Measurements from ENCODE around the gene KCNIP4. TPM values are rescaled to one million over a fixed set of nuclear protein-coding genes. Genes with fewer than 3 reads are reported as not detected.

Gene KCNIP4
- total and polyA plus RNA-seq, 2 donors (not counting 1 experiment from before 2014, with no cell fraction given) = not detected

DNA sequence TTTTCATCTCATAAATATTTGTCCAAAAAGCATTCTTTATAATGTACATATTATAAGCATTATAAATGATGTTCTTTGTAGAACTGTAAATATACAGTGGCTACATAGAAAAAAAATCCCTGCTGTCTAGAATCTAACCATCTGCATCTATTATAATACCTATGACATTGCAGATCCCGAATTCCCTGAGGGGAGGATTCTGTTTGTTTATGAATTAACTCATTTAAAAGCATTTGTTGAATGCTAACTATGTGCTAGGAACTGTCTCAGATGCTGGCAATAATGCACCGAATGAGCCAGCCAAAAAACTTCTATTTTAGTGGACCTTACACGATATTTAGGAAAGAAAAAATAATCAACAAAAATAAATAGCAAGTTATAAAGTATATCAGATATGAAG, 1058.7 kb downstream of the KCNIP4 start:
- Histone ChIP-seq H3K79me2 (ENCODE audit: control insufficient read depth, insufficient read depth, low read length) (no peaks in the 10 kb centered on the region), H3K9me3 (ENCODE audit: control extremely low read depth in 1 of 3, control insufficient read depth in 2 of 3, insufficient read depth in 1 of 3, low read length in 2 of 3) (peaks cover 0 to 2% (median 0%) of the 10 kb centered on the region in 3 donors), H3K36me3 (replicated peaks in 1 of 2; ENCODE audit: control extremely low read depth in 1 of 2, control insufficient read depth in 1 of 2, extremely low read depth in 1 of 2, insufficient read depth in 2 of 2, low read length in 1 of 2) (no peaks in the 10 kb centered on the region), H3K4me2 (replicated peaks; ENCODE audit: low read depth, low read length, poor library complexity, severe bottlenecking) (no peak overlapping the region), H3K9ac (ENCODE audit: low read length) (no peak overlapping the region), H3K27me3 (replicated peaks in 1 of 4; ENCODE audit: control extremely low read depth in 1 of 4, control insufficient read depth in 3 of 4, insufficient read depth in 4 of 4, low read length in 3 of 4) (no peaks in the 10 kb centered on the region), H2AFZ (ENCODE audit: insufficient read depth, low read depth, low read length, poor library complexity, severe bottlenecking) (no peak overlapping the region), H3K4me1 (ENCODE audit: control insufficient read depth in 2 of 2, insufficient read depth in 2 of 2, low read length in 2 of 2) (no peaks in the 10 kb centered on the region), H3K27ac (ENCODE audit: low read length in 2 of 2) (no peak overlapping the region), H4K20me1 (ENCODE audit: control insufficient read depth, insufficient read depth, low read length, poor library complexity, severe bottlenecking) (no peaks in the 10 kb centered on the region), H3K4me3 (ENCODE audit: control extremely low read depth in 1 of 5, extremely low read depth in 1 of 5, insufficient read depth in 1 of 5, low read depth in 2 of 5, low read length in 4 of 5) (no peak overlapping the region)
- no peak for ATAC-seq (ENCODE audit: low read depth)
- Mint-ChIP-seq H3K9me3 (ENCODE audit: insufficient read depth) (no peaks in the 10 kb centered on the region), H3K27ac (no peak overlapping the region), H3K4me3 (no peak overlapping the region), H3K4me1 (no peaks in the 10 kb centered on the region), H3K27me3 (no peaks in the 10 kb centered on the region)
- CTCF ChIA-PET = no interaction called here
- intact Hi-C loops (cut with micrococcal nuclease) = no loop called here
- WGBS (ENCODE audit: insufficient coverage) = no CpG with 5 or more reads among the region's 3 CpGs
- no peak for DNase-seq
- TF ChIP-seq, protein P1, sequence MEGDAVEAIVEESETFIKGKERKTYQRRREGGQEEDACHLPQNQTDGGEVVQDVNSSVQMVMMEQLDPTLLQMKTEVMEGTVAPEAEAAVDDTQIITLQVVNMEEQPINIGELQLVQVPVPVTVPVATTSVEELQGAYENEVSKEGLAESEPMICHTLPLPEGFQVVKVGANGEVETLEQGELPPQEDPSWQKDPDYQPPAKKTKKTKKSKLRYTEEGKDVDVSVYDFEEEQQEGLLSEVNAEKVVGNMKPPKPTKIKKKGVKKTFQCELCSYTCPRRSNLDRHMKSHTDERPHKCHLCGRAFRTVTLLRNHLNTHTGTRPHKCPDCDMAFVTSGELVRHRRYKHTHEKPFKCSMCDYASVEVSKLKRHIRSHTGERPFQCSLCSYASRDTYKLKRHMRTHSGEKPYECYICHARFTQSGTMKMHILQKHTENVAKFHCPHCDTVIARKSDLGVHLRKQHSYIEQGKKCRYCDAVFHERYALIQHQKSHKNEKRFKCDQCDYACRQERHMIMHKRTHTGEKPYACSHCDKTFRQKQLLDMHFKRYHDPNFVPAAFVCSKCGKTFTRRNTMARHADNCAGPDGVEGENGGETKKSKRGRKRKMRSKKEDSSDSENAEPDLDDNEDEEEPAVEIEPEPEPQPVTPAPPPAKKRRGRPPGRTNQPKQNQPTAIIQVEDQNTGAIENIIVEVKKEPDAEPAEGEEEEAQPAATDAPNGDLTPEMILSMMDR (IDR thresholded peaks at IDR 0.05) = no peak
- no peak for TF ChIP-seq EZH2 (IDR thresholded peaks at IDR 0.05; ENCODE audit: borderline replicate concordance, insufficient read depth, low read depth, low read length, poor library complexity, severe bottlenecking)
- POLR2A ChIA-PET = no interaction called here

DNA sequence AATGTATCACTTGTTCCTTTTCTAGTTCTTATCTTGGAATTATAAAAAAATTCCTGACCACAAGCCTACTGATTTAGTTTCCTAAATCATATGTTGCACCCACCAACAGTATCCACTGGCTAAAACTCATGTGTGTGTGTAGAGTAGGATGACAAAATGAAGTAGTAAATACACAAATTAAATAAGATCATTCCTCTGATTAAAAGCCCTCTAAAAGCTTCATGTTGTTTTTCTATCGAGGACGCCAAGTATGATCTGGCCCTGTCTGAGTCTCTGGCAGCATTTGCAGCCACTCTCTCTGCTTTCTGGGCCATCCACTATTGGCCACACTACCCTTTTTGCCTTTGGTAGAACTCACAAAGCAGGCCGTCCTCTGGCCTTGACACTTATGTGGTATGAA, 1064.9 kb downstream of the KCNIP4 start:
- Histone ChIP-seq H3K4me3 (ENCODE audit: control extremely low read depth in 1 of 5, extremely low read depth in 1 of 5, insufficient read depth in 1 of 5, low read depth in 2 of 5, low read length in 4 of 5) (no peak overlapping the region), H2AFZ (ENCODE audit: insufficient read depth, low read depth, low read length, poor library complexity, severe bottlenecking) (no peak overlapping the region), H3K9me3 (ENCODE audit: control extremely low read depth in 1 of 3, control insufficient read depth in 2 of 3, insufficient read depth in 1 of 3, low read length in 2 of 3) (no peaks in the 10 kb centered on the region), H3K36me3 (replicated peaks in 1 of 2; ENCODE audit: control extremely low read depth in 1 of 2, control insufficient read depth in 1 of 2, extremely low read depth in 1 of 2, insufficient read depth in 2 of 2, low read length in 1 of 2) (no peaks in the 10 kb centered on the region), H3K9ac (ENCODE audit: low read length) (no peak overlapping the region), H4K20me1 (ENCODE audit: control insufficient read depth, insufficient read depth, low read length, poor library complexity, severe bottlenecking) (no peaks in the 10 kb centered on the region), H3K4me1 (ENCODE audit: control insufficient read depth in 2 of 2, insufficient read depth in 2 of 2, low read length in 2 of 2) (no peaks in the 10 kb centered on the region), H3K4me2 (replicated peaks; ENCODE audit: low read depth, low read length, poor library complexity, severe bottlenecking) (no peak overlapping the region), H3K27me3 (replicated peaks in 1 of 4; ENCODE audit: control extremely low read depth in 1 of 4, control insufficient read depth in 3 of 4, insufficient read depth in 4 of 4, low read length in 3 of 4) (no peaks in the 10 kb centered on the region), H3K79me2 (ENCODE audit: control insufficient read depth, insufficient read depth, low read length) (no peaks in the 10 kb centered on the region), H3K27ac (ENCODE audit: low read length in 2 of 2) (no peak overlapping the region)
- no peak overlapping the region for H3K4me3 Mint-ChIP-seq
- ChIA-PET CTCF (no interaction called here), POLR2A (no interaction called here)
- ATAC-seq (ENCODE audit: low read depth) (no peak), DNase-seq (no peak)
- H3K27ac Mint-ChIP-seq = no peak overlapping the region
- WGBS (ENCODE audit: insufficient coverage) = 100% methylated on average over 1 of the region's 3 CpGs
- H3K4me1 Mint-ChIP-seq = no peaks in the 10 kb centered on the region
- TF ChIP-seq, protein P1 (IDR thresholded peaks at IDR 0.05) = no peak
- no peaks in the 10 kb centered on the region for H3K9me3 Mint-ChIP-seq (ENCODE audit: insufficient read depth)
- no peaks in the 10 kb centered on the region for H3K27me3 Mint-ChIP-seq
- intact Hi-C loops (cut with micrococcal nuclease) = no loop called here
